NCI-H82 treated with DMSO at 0.1 percent for 48 hours (cell line): ENCODE results near the gene SLC39A8.

Experiments used
- DNase-seq: peaks from one replicate; lab custom pipeline; 2025; ENCODE audit not compliant: unreplicated experiment; lab: John Stamatoyannopoulos, UW

SLC39A8 gene

DNA sequence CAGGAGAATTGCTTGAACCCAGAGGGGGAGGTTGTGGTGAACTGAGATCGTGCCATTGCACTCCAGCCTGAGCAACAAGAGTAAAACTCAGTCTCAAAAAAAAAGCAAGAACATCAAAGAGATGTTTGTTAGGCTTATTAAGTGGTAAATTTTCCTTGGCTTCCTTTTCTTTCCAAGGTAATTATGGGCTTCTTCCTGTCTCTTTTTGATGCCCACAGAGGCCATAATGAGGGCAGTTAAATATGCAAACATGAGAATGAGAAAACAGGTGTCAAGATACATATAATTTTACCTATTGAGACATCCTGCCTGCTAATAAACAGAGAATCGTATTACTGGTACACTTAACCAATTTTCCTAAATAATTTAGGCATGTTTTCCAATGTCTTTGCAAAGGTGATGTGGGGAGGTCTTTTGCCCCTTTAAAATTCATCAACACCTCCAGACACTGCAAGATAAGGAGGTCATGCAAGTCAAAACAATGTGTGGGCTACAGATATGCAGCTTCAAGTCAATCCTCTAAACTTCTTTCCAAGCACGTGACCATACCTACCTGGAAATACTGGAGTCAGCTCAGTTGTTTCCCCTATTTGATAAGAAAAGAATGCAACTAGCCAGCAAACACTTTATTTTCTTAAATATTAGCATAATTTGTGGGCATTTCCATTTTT, 2.7 kb downstream of the SLC39A8 start:
- DNase-seq, result no peak

DNA sequence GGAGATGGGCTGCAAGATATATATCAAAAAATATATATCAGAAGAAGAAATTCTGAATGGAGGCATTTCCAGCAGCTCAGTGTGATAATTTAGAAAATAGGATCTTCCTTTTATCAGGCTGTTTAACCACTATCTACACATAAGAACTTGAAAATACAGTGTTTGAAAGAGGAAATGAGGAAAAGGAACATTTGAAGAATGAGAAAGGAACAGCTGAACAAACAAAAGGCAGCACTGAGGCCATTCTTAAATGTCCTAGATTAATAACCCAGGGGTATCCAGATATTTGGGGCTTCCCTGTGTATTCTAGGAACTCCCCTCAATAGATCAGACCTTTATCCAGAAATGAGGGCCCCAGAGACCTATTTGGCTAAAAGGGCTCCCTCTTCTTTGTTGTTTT, 4.1 kb downstream of the SLC39A8 start:
- no peak for DNase-seq

DNA sequence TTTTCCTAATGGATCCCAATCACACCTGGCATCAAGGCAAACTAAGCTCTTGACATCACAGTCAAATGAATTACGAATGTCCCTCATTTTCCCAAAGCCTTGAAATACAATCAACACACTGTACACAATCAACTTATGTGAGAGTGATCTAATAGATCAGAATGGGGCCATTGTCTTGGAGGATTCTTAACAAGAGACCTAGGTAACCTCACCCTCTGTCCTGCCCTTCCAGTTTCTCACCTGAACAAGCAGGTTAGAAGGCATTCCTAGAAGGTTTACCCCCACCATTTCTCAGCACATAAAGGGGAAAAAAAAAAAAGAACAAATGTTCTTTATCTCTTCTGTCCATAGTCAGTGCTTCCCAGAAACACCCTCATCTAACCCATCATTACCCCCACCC, 6.3 kb downstream of the SLC39A8 start:
- no peak for DNase-seq

DNA sequence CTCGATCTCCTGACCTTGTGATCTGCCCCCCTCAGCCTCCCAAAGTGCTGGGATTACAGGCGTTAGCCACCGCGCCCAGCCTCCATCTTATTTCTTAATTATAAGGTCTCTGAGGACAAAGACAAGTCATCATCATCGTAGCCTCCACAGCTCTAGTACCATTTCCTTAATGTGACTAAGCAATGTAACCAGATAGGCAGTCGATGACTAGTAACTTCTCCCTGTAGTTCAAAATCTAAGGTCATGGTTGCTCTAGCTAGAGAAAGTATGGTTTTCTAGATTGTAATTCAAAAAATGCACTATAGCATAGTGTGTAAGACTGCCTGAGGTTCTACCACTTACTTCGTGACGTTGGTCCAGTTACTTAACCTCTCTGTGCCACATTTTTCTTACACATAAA, 6.9 kb downstream of the SLC39A8 start:
- no peak for DNase-seq

DNA sequence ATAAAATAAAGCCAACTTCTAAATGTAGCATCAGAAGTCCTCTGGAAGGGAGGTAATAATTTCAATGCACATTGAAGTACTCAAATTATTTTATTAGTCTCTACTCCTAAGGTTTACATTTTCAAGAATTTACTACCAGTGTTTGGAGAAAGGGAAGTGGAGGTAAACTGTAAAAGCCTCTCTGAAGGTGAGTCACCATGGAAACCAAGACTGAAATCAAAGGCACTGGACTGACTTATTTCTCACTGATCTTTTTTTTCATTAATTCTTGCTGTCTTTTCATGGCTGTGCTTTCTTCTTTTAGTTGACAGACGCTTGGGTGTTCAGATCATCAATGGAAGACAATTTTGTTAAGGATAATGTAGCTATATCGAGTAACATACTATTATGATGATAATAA, 9.7 kb downstream of the SLC39A8 start:
- no peak for DNase-seq

DNA sequence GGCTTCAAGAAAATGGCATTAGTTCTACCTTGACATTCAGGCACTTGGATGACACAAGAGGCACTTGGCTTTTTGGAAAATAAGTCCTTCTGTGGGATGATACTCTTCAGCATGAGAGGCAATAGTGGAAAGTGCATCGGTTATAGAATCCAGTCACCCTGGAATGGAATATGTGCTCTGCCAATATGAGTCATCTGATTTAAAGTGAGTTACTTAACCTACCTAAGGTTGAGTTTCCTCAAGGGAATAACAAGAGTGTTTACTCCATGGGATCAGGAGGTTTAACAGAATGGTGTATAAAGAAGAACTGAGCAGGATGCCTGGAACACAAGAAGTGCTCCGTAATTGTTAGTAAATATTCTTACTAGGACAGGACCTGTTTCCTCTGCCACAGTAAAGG, 10.7 kb downstream of the SLC39A8 start:
- DNase-seq, result no peak

DNA sequence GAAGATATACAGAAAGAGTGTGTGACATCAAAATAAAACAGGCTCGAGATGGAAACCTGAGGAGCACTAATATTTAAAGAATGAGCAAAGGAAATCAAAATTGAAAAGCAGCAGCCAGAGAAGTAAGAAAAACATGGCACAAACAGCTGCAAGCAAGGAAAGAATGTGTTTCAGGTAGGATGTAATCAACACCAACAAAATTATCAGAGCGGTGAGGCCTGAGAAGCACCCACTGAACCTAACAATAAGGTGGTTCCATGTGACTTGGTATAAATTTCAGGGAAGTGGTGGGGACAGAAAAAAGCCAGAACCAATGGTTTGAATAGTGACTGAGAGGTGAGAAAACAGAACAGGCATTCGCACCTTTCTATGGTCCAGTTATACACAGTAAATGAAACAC, 11.5 kb downstream of the SLC39A8 start:
- no peak for DNase-seq

DNA sequence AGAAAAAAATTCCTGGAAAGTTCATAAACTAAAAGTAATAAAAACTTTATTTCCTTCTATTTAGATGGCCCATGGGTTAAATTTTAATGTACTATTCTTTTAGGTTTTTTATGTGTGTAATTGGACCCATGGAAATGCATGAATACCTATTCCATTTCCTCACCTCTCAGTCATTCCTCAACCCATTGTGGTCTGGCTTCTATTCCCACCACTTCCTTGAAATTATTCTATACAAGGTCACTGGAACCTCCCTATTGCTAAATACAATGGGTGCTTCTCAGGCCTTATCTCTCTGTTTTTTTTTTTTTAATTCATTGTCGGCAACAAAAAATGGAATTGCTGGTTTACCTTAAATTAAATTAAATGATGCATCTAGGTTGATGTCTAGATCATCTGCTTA, 17.2 kb downstream of the SLC39A8 start:
- no peak for DNase-seq

DNA sequence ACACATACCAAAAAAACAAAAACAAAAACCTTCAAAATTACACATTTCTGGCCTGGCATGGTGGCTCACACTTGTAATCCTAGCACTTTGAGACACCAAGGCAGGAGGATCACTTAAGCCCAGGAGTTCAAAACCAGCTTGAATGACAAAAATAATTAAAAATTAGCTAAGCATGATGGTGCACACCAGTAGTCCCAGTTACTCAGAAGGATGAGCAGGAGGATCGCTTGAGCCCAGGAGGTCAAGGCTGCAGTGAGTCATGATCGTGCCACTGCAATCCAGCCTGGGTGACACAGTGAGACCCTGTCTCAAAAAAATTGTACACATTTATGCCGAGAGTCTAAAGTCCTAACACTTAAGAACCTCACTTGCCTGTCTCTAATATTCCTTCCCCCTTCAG, 18.3 kb downstream of the SLC39A8 start:
- DNase-seq, result no peak

DNA sequence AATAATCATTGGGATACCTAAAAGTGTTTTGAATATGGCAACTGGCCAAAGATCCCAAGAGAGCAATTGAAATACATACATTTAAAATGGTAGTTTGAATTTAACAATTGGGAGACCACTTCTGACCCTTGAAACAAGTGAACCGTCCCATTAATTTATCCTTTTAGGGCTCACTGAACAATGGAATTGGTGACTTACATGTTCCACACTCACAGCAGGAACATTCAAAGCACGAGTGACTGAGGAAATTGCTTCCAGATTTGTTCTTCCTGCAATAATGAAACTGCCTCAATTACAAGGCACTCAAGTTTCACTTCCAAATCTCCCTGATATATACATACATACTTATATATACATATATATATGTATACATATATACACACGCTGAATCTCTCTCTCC, 20.6 kb downstream of the SLC39A8 start:
- DNase-seq, result no peak

DNA sequence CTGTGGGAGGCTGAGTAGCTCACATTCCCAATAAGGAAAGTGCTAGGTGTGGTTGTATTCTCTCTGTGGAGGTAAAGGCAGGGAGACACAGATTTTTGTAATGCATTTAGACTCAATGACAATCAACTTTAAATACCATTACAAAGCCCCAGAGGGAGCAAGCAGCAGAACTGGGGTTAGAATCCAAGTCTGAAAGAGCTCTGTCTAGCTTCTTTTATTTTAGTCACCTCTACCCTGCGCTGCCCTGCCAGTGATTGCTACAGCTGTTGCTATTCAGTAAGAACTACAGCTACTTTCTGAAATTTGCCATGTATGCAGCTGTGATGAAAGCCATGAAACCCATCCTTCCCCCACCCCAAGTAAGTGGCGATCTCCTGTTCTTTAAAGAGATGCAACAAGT, 22.5 kb downstream of the SLC39A8 start:
- no peak for DNase-seq

DNA sequence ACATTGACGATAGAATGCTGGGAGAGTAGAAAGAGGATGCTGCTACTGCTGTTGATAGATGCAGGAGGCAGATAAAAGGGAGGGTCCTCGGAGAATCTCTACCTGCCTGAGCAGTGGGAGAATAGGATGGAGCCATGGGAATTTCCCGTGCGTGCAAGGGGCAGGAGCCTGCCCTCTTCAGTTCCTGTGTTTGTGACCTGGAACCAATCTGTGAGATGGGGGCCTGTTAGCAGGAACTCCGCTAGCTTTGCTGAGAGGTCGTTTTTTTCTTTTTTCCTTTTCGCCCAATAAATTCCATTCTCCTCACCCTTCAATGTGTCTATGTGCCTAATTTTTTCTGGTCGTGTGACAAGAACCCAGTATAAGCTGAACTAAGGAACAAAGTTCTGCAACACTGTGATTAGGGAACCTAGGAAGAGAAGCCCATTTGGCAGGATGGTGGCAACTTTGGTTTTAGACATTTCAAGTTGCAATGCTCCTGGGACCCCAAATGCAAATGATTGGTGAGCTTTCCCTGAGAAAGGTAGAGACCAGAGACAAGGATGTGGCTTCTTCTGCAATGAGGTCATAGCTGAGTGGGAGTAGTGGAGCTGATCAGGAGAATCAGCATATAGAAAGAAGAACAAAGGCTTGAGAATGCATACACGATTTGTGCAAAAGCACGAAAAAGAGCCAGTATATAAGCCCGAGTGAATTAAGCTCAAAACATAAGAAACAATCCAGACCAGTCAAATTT, 23.9 kb downstream of the SLC39A8 start:
- no peak for DNase-seq

DNA sequence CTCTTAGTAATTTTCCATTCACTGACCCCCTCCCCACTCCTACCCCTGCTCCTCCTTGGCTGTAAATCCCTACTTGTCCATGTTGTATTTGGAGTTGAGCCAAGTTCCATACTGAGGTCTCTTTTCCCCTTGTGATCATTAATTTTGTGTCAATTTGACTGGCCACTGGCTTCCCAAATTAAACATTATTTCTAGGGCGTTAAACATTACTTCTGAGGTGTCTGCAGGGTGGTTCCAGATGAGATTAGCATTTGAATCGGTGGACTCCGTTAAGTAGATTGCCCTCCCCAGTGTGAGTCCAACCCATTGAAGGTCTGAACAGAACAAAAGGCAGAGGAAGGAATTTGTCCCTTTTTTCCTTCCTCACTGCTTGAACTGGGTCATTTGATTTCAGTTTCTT, 25.7 kb downstream of the SLC39A8 start:
- no peak for DNase-seq

DNA sequence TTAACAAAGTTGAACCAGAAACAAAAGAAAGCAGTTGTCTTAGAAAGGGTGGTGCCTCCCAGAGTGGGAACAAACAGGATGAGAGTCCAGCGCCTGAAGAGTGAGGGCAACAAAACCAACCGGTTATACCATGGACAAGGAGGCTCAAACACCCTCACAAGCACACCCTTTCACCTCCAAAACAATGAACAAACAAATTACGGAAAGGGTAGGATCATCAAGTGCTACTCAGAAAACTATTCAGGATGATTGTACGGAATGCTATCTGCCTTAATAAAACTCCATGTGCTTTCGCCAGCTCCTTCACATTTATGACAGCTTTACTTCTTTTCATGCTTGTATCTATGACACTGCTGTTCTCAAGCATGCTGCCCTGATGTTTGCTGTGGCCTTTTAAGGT, 26.8 kb downstream of the SLC39A8 start:
- DNase-seq, result no peak

DNA sequence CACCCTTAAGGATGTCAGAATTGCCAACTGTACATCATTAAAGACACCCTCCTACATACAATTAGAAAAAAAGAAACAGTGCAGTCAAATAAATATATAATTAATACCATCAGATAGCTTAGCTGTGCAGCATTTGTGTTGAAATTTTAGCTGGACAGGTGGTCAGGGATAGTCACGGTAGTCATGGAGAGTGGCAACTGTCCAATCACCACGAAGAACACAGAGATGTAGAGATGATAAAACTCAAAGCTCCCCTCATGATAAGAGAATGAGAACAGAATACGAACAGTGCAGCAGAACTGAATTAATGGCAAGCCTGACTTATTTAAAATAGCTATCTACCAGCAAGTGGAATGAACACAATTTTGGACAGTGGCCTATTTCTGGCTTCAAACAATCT, 27.2 kb downstream of the SLC39A8 start:
- DNase-seq, result no peak

DNA sequence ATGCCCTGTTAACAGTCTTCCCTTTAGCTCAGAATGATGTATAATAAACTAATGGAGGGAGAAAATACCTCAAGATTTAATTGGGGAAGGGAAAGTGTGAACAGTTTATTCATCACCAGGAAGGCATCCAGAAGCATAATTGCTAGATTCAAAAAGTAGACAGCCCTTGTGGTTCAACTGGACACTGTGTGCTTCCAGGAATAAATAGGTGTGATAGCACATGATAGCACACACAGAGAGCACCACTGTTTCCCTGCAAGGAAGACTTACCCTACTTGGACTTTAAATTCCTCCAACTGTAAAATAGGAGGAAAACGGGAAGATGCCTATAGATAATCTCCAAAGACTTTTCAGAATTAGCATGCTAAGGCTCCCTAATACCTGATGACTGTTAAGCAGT, 27.8 kb downstream of the SLC39A8 start:
- no peak for DNase-seq

DNA sequence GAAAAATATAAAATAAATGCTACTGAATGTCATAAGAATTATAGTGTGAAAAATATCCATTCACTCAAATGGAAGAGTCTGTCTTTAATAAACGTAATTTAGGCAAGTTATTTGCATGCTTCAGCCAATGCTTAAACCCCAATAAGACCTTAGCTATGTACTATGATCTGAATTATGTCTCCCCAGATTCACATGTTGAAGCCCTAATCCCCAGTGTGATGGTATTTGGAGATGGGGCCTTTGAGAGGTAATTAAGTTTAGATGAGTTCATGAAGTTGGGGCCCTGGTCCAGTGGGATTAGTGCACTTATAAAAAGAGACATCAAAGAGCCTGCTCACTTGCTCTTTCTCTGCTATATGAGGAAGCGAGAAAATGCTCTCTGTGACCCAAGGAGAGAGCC, 28.7 kb downstream of the SLC39A8 start:
- no peak for DNase-seq

DNA sequence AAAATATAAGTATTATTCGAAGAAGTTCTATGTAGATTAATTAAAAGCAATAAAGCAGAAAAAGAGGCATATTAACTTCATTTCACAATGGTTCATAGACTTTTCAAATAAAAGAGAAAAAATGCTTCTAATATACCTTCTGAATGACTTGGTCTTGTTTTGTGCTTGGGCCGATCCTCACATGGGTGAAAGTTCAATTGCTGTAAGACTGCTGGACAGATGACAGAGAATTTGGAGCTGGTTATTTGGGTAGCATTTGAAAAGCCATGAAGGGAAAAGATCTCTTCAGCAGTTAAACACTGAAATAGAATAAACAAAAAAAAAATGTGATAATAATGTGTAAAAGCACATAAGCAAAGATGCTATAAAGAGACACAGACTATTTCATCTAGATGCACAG, 29.8 kb downstream of the SLC39A8 start:
- no peak for DNase-seq

DNA sequence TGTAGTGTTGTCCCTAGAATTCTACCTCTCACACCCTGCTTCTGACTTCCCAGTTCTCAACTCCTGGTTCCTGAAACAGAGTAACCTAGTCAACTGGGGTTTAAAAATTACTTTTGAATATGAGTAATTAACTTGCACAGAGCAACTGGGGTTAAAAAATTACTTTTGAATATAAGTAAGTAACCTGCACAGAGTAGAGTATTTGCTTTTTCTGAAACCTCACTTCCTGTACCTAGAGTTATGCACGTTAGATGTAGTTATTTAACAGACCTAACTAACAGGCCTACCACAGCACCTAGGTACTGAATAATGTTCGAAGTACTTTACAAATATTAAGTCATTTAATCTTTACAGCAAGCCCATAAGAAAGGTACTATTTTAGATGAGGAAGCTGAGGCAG, 32.9 kb downstream of the SLC39A8 start:
- DNase-seq, result no peak

DNA sequence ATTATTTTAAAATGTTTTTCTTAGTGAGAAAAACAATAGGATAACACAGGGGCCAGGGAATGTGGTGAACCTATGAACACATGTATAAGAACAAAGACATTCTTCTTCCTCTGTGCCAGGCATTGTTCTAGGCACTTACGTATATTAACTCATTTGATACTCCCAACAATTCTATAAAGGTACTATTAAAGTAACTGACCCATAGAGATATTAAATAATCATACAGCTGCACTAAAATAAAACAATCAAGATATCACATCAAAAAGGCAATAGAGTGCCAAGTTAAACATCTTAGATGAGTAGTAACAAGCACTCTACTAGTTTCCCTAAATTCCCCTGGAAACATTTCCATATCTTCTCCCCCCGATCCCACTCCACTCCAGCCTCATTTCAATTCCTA, 33.4 kb downstream of the SLC39A8 start:
- no peak for DNase-seq

DNA sequence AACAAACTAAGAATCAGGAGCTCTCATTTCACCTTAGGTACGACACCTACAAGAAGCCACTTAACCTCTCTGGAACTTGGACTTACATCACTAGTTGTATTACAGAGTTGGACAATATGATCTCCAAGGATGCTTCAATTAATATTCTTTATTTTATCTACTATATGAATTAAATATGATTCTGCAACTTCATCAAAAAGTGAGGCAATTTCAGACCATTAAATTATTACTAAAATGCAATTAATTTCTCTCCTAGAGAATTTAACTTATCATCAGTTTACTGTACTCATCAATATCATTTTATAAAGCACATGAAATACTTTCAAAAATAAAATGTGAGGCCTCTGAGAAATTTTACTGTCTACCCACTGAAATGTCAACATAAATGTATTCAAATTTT, 33.9 kb downstream of the SLC39A8 start:
- no peak for DNase-seq

DNA sequence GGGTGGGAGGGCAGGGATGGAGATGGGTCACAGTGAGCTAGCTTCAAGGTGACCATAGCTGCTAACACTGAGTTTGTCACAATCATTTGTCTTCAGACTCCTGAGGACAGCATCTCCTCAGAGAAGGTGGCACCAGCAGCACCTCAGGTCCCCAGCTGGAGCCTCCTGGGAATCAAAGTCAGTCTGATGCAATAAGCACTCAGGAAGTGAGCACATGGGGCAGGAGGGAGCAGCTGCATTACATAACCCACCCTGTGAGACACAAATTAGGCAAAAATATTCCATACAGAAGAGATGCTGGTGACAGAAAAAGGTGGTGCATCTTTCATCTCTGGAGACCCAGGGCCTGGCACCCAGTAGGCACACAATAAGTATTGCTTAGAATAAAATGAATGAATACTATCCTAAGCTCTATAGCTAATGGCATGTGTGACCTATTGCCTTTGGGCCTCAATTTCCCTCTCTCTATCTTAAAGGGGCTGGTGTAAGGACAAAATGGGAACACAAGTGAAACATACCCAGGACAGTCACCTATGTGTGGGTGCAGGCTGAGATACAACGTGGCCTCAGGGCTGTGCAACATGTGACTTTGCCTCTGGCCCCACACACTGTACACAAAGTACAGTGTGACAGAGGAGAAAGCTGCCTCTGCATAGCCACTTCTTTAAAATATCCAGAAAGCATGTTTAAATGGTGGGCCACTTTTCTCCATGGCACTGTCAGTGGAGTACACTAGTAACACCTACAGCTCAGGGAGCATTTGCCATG, 37.1 kb downstream of the SLC39A8 start:
- no peak for DNase-seq
